Kidney (tissue), 14 donors: ENCODE measurements around the gene CACNB4. TPM values are rescaled to one million over a fixed set of nuclear protein-coding genes. Genes with fewer than 3 reads are reported as not detected.

Experiments
- DNase-seq, 5 donors: peaks; one replicate each; pipeline ENCODE4 v3.0.0-alpha.2; 2013 to 2020
- FAIRE-seq: peaks from 2 replicates; lab custom pipeline; 2012; peaks lifted over from hg19 to GRCh38; lab: Jason Lieb, UNC
- H3K27ac ChIP-seq, 2 donors: one replicate each; pipeline ENCODE4 v1.7.0; 2013; ENCODE audit warnings: low read depth in 2 of 2, low read length in 2 of 2, inconsistent platforms in 1 of 2
- H3K27me3 ChIP-seq: one replicate; pipeline ENCODE4 v1.7.1; 2013; ENCODE audit warnings: low read length, inconsistent platforms; ENCODE audit not compliant: control insufficient read depth, insufficient read depth
- H3K36me3 ChIP-seq, 3 donors: one replicate each; pipeline versions ENCODE4 v1.7.0 to v1.7.1; 2013; ENCODE audit warnings: low read length in 3 of 3, control low read depth in 1 of 3, inconsistent platforms in 1 of 3; ENCODE audit not compliant: insufficient read depth in 3 of 3, control insufficient read depth in 2 of 3
- H3K4me1 ChIP-seq, 3 donors: one replicate each; pipeline versions ENCODE4 v1.7.0 to v1.7.1; 2013; ENCODE audit warnings: low read length in 3 of 3, inconsistent platforms in 1 of 3, low read depth in 1 of 3; ENCODE audit not compliant: control insufficient read depth in 2 of 3, insufficient read depth in 2 of 3
- H3K4me3 ChIP-seq, 3 donors: one replicate each; pipeline versions ENCODE4 v1.7.0 to v1.8.1; 2013; ENCODE audit warnings: low read length in 3 of 3, control low read depth in 1 of 3, inconsistent platforms in 1 of 3
- H3K9ac ChIP-seq, 3 donors: one replicate each; pipeline versions ENCODE4 v1.7.0 to v1.7.1; 2013; ENCODE audit warnings: low read length in 3 of 3, control low read depth in 1 of 3, inconsistent platforms in 1 of 3
- H3K9me3 ChIP-seq, 3 donors: one replicate each; pipeline versions ENCODE4 v1.7.0 to v1.7.1; 2013; ENCODE audit warnings: low read length in 3 of 3, control low read depth in 1 of 3, inconsistent platforms in 1 of 3; ENCODE audit not compliant: control insufficient read depth in 2 of 3, insufficient read depth in 1 of 3
- intact Hi-C: fragments of 100-400 bp; cut with DNase I; formaldehyde crosslinking; loops from one replicate; pipeline ENCODE4 v1.11.1; 2022
- polyA plus RNA-seq: library from polyadenylated mRNA; stranded (reverse); fragments of 350-450 nt; fragmentation: Illumina TruSeq; extraction: RNeasy Lipid Tissue Mini Kit (QIAGEN cat#74804); gene quantifications from one replicate; pipeline ENCODE4 v1.2.3, GENCODE V29; 2014; ENCODE audit warnings: low read depth, low replicate concordance; ENCODE audit not compliant: insufficient read depth
- total RNA-seq: library from RNA; stranded (reverse); fragmentation: NEBNext Ultra II Directional; extraction: Animal tissue kit (Norgen Biotek cat#: 25700); gene quantifications from one replicate; pipeline ENCODE4 v1.2.1, GENCODE V29; 2021
- TF ChIP-seq, protein P1 (sequence below): IDR thresholded peaks from 3 replicates; pipeline ENCODE4 v1.5.1; 2012; ENCODE audit warnings: mild to moderate bottlenecking, moderate library complexity, borderline replicate concordance; ENCODE audit not compliant: insufficient read depth; ENCODE audit errors: extremely low read depth
- donor health status: control.
- donor health status: control.
- donor health status: control.
- donor health status: control.
- donor health status: control.
- donor health status: DM: yes; HTN: yes; CAD: no.
- donor health status: Normal renal cell carcinoma (clear cell type).

CACNB4 gene
- total and polyA plus RNA-seq, 2 donors from 2014 or later: 1.3 to 2.2 TPM

DNA sequence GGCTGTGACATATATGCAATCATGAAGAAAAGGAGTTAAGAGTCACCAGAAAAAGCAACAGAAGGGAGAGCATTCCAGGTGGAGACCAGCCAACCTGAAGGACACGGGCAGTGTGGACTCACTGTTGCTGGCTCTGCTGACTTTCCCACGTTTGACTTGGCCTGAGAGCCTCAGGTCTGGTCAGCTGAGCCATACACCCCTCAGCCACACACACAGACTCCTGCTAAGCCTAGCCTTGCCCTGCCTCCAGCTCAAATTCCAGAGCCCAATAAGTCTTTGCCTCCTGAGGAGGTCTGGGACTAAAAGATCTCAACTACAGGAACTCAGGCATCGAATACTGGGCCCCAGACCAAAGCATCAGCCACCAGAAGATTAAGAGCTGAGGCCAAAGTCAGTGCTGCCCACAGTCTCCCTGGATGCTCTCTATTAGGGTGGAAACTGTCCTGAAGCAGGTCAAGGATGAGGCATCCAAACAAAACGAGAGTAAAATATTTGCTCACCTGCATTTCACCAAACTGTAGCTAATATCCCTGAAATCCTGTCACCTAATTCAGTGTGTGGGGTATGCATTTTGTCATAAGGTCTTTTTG is 23.3 kb downstream of the CACNB4 start:
- H3K9ac ChIP-seq: no peak overlapping the region
- TF ChIP-seq, protein P1, sequence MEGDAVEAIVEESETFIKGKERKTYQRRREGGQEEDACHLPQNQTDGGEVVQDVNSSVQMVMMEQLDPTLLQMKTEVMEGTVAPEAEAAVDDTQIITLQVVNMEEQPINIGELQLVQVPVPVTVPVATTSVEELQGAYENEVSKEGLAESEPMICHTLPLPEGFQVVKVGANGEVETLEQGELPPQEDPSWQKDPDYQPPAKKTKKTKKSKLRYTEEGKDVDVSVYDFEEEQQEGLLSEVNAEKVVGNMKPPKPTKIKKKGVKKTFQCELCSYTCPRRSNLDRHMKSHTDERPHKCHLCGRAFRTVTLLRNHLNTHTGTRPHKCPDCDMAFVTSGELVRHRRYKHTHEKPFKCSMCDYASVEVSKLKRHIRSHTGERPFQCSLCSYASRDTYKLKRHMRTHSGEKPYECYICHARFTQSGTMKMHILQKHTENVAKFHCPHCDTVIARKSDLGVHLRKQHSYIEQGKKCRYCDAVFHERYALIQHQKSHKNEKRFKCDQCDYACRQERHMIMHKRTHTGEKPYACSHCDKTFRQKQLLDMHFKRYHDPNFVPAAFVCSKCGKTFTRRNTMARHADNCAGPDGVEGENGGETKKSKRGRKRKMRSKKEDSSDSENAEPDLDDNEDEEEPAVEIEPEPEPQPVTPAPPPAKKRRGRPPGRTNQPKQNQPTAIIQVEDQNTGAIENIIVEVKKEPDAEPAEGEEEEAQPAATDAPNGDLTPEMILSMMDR: no peak
- intact Hi-C loops: no loop called here
- peaks cover 0 to 2% (median 0%) of the 10 kb centered on the region in 3 donors for H3K4me1 ChIP-seq
- no peak for DNase-seq
- no peak for FAIRE-seq
- no peaks in the 10 kb centered on the region for H3K27me3 ChIP-seq
- no peaks in the 10 kb centered on the region for H3K36me3 ChIP-seq
- H3K9me3 ChIP-seq: no peaks in the 10 kb centered on the region
- H3K4me3 ChIP-seq: no peak overlapping the region
- H3K27ac ChIP-seq: no peak overlapping the region

DNA sequence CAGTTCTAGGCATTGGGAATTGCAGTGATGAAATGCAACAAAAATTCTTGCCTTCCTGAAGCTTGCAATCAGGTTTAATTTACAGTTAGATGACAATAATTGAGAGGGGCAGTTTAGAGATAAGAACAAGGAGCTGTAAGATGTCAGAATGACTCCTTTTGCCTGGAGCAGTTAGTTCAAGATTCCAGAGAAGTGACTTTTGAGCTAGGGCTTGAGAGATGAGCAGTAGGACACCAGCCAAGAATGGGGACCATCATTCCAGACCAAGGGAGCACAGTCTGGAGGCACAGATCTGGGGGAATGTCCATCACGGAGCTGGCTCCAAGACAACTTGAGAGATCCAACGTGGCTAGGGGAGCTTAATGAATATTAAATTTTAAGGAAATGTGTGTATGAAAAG is 26.8 kb downstream of the CACNB4 start:
- no peak overlapping the region for H3K4me3 ChIP-seq
- no peaks in the 10 kb centered on the region for H3K27me3 ChIP-seq
- FAIRE-seq (no peak), DNase-seq (no peak)
- no peaks in the 10 kb centered on the region for H3K36me3 ChIP-seq
- no peak overlapping the region for H3K27ac ChIP-seq
- no peak overlapping the region for H3K9ac ChIP-seq
- peaks cover 0 to 2% (median 0%) of the 10 kb centered on the region in 3 donors for H3K4me1 ChIP-seq
- intact Hi-C loops: no loop called here
- TF ChIP-seq, protein P1: no peak
- H3K9me3 ChIP-seq: no peaks in the 10 kb centered on the region

DNA sequence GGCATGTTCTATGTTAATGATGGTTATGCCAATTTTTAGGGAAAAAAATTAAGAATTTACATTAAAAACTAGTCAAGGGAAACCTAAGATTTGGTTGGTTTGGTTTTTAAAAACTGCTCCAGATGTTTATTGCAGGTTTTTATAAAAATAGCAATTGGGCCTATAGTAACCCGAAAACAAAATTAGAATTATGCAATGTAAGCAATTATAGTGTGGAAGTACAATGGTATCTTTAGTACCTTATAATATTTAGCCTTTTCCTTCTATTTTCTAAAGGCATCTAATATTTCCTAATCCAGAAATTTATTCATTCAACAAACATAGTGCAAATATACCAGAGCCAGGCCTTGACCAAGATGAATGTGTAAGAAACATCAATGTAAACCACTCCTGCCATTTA is 27.3 kb downstream of the CACNB4 start:
- Histone ChIP-seq H3K4me1 (peaks cover 0 to 2% (median 0%) of the 10 kb centered on the region in 3 donors), H3K4me3 (no peak overlapping the region), H3K9ac (no peak overlapping the region), H3K36me3 (no peaks in the 10 kb centered on the region), H3K27ac (no peak overlapping the region), H3K9me3 (no peaks in the 10 kb centered on the region), H3K27me3 (no peaks in the 10 kb centered on the region)
- FAIRE-seq: no peak
- TF ChIP-seq, protein P1: no peak
- DNase-seq: no peak
- intact Hi-C loops: no loop called here

DNA sequence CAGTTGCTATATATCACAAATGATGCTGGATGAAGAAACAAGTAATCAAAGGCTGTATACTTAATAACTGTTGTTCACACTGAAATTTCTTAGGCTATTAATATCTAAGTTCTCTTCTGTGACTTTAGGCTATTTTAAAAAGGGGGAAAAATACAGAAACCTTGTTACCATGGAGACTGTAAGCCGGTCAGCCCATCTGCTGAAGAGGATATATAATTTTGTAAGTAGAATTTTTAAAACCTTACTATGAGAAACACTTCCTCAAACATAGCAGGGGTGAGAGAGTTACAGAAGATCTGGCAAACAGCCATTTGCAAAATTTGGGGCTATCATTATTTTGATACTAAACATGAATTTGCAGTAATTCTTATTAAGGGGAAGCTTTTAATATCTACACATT is 27.8 kb downstream of the CACNB4 start:
- intact Hi-C loops: no loop called here
- Histone ChIP-seq H3K36me3 (no peaks in the 10 kb centered on the region), H3K27ac (no peak overlapping the region), H3K4me1 (peaks cover 0 to 2% (median 0%) of the 10 kb centered on the region in 3 donors), H3K9ac (no peak overlapping the region), H3K27me3 (no peaks in the 10 kb centered on the region), H3K4me3 (no peak overlapping the region), H3K9me3 (no peaks in the 10 kb centered on the region)
- DNase-seq (no peak), FAIRE-seq (no peak)
- TF ChIP-seq, protein P1: no peak
